WTC11 (cell line): ENCODE results near the gene PCDHGB4. TPM values are rescaled to one million over a fixed set of nuclear protein-coding genes. Genes with fewer than 3 reads are reported as not detected.
"Not testable (repeated sequence)": the region's sequence is repeated elsewhere in the genome, so short reads cannot be mapped to it uniquely, and the experiment has no call there.

Source experiments
- ATAC-seq: fragments of 200-7000 bp; cut with Tn5 transposase; 2 replicates; pipeline ENCODE4 v1.10.0; 2021; ENCODE audit warnings: mild to moderate bottlenecking, moderate library complexity
- CTCF ChIA-PET: fragments of 300-600 bp; sonication (Branson Sonifier 250); formaldehyde crosslinking; loops from one replicate; lab custom pipeline; 2021; ENCODE audit warnings: antibody characterized with exemption; lab: Charles Lee
- POLR2A ChIA-PET: fragments of 350-600 bp; sonication (Branson Sonifier 250); formaldehyde crosslinking; loops from one replicate; lab custom pipeline; 2021; ENCODE audit warnings: antibody characterized with exemption; lab: Charles Lee
- DNase-seq: peaks from one replicate; pipeline ENCODE4 v3.0.0; 2021; ENCODE audit warnings: low spot score
- H3K27ac Mint-ChIP-seq: 2 replicates; pipeline ENCODE4 v1.8.0; 2021; ENCODE audit warnings: mixed read lengths
- H3K27me3 Mint-ChIP-seq: 2 replicates; pipeline ENCODE4 v1.8.0; 2021; ENCODE audit warnings: low read depth, mild to moderate bottlenecking, moderate library complexity, mixed read lengths
- H3K36me3 Mint-ChIP-seq: 2 replicates; pipeline ENCODE4 v1.8.0; 2021; ENCODE audit warnings: mixed read lengths
- H3K4me1 Mint-ChIP-seq: 2 replicates; pipeline ENCODE4 v1.8.0; 2022; ENCODE audit warnings: mixed read lengths
- H3K4me3 Mint-ChIP-seq: 2 replicates; pipeline ENCODE4 v1.8.0; 2021; ENCODE audit warnings: mild to moderate bottlenecking, moderate library complexity, mixed read lengths
- H3K9me3 Mint-ChIP-seq: 2 replicates; pipeline ENCODE4 v1.8.0; 2021; ENCODE audit warnings: mixed read lengths
- ATF3 ChIP-seq: sonication (generic); formaldehyde crosslinking; conservative IDR thresholded peaks from 2 replicates; pipeline ENCODE4 v1.8.1; 2022; ENCODE audit warnings: mild to moderate bottlenecking, missing genetic modification reagents
- CTCF ChIP-seq: fragments of 200-600 bp; IDR thresholded peaks from 2 replicates; pipeline ENCODE4 v1.8.0; 2022; ENCODE audit warnings: antibody characterized with exemption
- ESRRA ChIP-seq: sonication (generic); formaldehyde crosslinking; IDR thresholded peaks from 2 replicates; pipeline ENCODE4 v1.8.1; 2022; ENCODE audit warnings: mild to moderate bottlenecking, missing genetic modification reagents, borderline replicate concordance
- FOXJ3 ChIP-seq: sonication (generic); formaldehyde crosslinking; IDR thresholded peaks from 2 replicates; pipeline ENCODE4 v1.9.0; 2021; ENCODE audit warnings: missing genetic modification reagents, mild to moderate bottlenecking, borderline replicate concordance
- GRHL2 ChIP-seq: fragments of 250-450 bp; sonication (Bioruptor Pico); IDR thresholded peaks from 2 replicates; pipeline ENCODE4 v1.8.0; 2022; ENCODE audit warnings: mild to moderate bottlenecking, moderate library complexity; ENCODE audit not compliant: insufficient replicate concordance, severe bottlenecking
- IRF1 ChIP-seq: sonication (generic); formaldehyde crosslinking; IDR thresholded peaks from 2 replicates; pipeline ENCODE4 v1.8.0; 2023; ENCODE audit warnings: missing genetic modification reagents
- IRF2 ChIP-seq: sonication (generic); formaldehyde crosslinking; IDR thresholded peaks from 2 replicates; pipeline ENCODE4 v1.8.0; 2022; ENCODE audit warnings: low read depth, missing genetic modification reagents, borderline replicate concordance
- KAT7 ChIP-seq: sonication (generic); formaldehyde crosslinking; IDR thresholded peaks from 2 replicates; pipeline ENCODE4 v1.8.1; 2023; ENCODE audit warnings: missing genetic modification reagents, mild to moderate bottlenecking, borderline replicate concordance
- PRDM15 ChIP-seq: sonication (generic); formaldehyde crosslinking; IDR thresholded peaks from 2 replicates; pipeline ENCODE4 v1.8.0; 2022; ENCODE audit warnings: missing genetic modification reagents
- PREB ChIP-seq: sonication (generic); formaldehyde crosslinking; IDR thresholded peaks from 2 replicates; pipeline ENCODE4 v1.8.1; 2022; ENCODE audit warnings: mild to moderate bottlenecking, missing genetic modification reagents, moderate library complexity, borderline replicate concordance
- RORB ChIP-seq: fragments of 250-450 bp; sonication (Bioruptor Pico); IDR thresholded peaks from 2 replicates; pipeline ENCODE4 v1.9.0; 2021; ENCODE audit warnings: mild to moderate bottlenecking
- STAT6 ChIP-seq: sonication (generic); formaldehyde crosslinking; conservative IDR thresholded peaks from 2 replicates; pipeline ENCODE4 v1.8.1; 2023; ENCODE audit warnings: mild to moderate bottlenecking, low read depth, missing genetic modification reagents, moderate library complexity
- USF1 ChIP-seq: sonication (generic); formaldehyde crosslinking; IDR thresholded peaks from 2 replicates; pipeline ENCODE4 v1.8.0; 2022; ENCODE audit warnings: mild to moderate bottlenecking, missing genetic modification reagents
- ZNF121 ChIP-seq: sonication (generic); formaldehyde crosslinking; IDR thresholded peaks from 2 replicates; pipeline ENCODE4 v1.8.0; 2023; ENCODE audit warnings: missing genetic modification reagents
- ZNF219 ChIP-seq: sonication (generic); formaldehyde crosslinking; IDR thresholded peaks from 2 replicates; pipeline ENCODE4 v1.8.0; 2023; ENCODE audit warnings: missing genetic modification reagents, mild to moderate bottlenecking, borderline replicate concordance
- ZNF423 ChIP-seq: fragments of 250-450 bp; sonication (Bioruptor Pico); IDR thresholded peaks from 2 replicates; pipeline ENCODE4 v2.1.2; 2022; ENCODE audit warnings: mild to moderate bottlenecking, moderate library complexity
- ZNF671 ChIP-seq: fragments of 250-450 bp; sonication (Bioruptor Pico); IDR thresholded peaks from 2 replicates; pipeline ENCODE4 v1.8.0; 2021; ENCODE audit warnings: mild to moderate bottlenecking
- total RNA-seq: library from RNA; stranded (reverse); gene quantifications from 3 replicates; pipeline ENCODE4 v1.2.3, GENCODE V29; 2021

The PCDHGB4 gene
- total RNA-seq, 1 experiment from 2014 or later: 9.1 TPM

GRCh38 chr5:141374627-141375026, 12.9 kb upstream of the PCDHGB4 start:
- Mint-ChIP-seq H3K27ac (no peak overlapping the region), H3K4me1 (peaks cover 5% of the 10 kb centered on the region), H3K4me3 (no peak overlapping the region)
- no peak for ATAC-seq
- POLR2A ChIA-PET: no interaction called here
- TF ChIP-seq ZNF671 (CRISPR knock-in tag): no peak
- no peak for TF ChIP-seq GRHL2 (CRISPR knock-in tag)
- no peak for TF ChIP-seq ESRRA
- TF ChIP-seq ZNF121 (CRISPR knock-in tag): no peak
- TF ChIP-seq STAT6: no peak
- TF ChIP-seq FOXJ3 (CRISPR knock-in tag): no peak
- no peak for TF ChIP-seq PREB (CRISPR knock-in tag)
- no peak for TF ChIP-seq IRF1 (CRISPR knock-in tag)
- TF ChIP-seq, all 79 proteins: peak for 0
- CTCF ChIA-PET: interaction anchor here (0.8 to 2.6 kb wide), 15 partner anchors 10 to 193 kb away, joined by 3 to 19 read pairs (median 5); partner anchors contain the start of genes PCDHB14, PCDHGA10, PCDHGA2 and PCDHGA3
- H3K36me3 Mint-ChIP-seq: peaks cover 60% of the 10 kb centered on the region
- DNase-seq: no peak
- peaks cover 59% of the 10 kb centered on the region for H3K9me3 Mint-ChIP-seq
- peaks cover 9% of the 10 kb centered on the region for H3K27me3 Mint-ChIP-seq

GRCh38 chr5:141375444-141376155, 11.9 kb upstream of the PCDHGB4 start:
- Mint-ChIP-seq H3K36me3 (peaks cover 54% of the 10 kb centered on the region), H3K9me3 (peaks cover 53% of the 10 kb centered on the region)
- H3K4me1 Mint-ChIP-seq, DNase-seq, H3K4me3 Mint-ChIP-seq, H3K27ac Mint-ChIP-seq, H3K27me3 Mint-ChIP-seq, POLR2A ChIA-PET: not testable (repeated sequence)
- peak; percentile 41 for ATAC-seq
- 0 out of 2 replicates have a peak, but pooled peaks have one; percentile 21 for TF ChIP-seq CTCF
- CTCF ChIA-PET: interaction anchor here (0.6 to 2.6 kb wide), 6 partner anchors 12 to 188 kb away, joined by 3 to 19 read pairs (median 6); partner anchors contain the start of genes PCDHGA10 and PCDHGB4

- DNase-seq (no peak), ATAC-seq (no peak)
- Mint-ChIP-seq H3K36me3 (peaks cover 30% of the 10 kb centered on the region), H3K4me1 (no peaks in the 10 kb centered on the region), H3K9me3 (peaks cover 42% of the 10 kb centered on the region), H3K27ac (peak within 1 kb of the TSS; percentile 74; the same call in 1 of the 2 replicates), H3K27me3 (peaks cover 18% of the 10 kb centered on the region), H3K4me3 (peak within 1 kb of the TSS; percentile 84)
- CTCF ChIA-PET: interaction anchor here (0.6 to 1.9 kb wide), 12 partner anchors 12 to 247 kb away, joined by 3 to 5 read pairs (median 4); partner anchors contain the start of genes PCDHB14, PCDHB15, PCDHB5 and PCDHGA10
- POLR2A ChIA-PET: no interaction called here
- TF ChIP-seq ATF3 (CRISPR knock-in tag) (no peak), IRF2 (CRISPR knock-in tag) (no peak), ZNF423 (CRISPR knock-in tag) (no peak), KAT7 (CRISPR knock-in tag) (no peak), PRDM15 (CRISPR knock-in tag) (no peak), RORB (CRISPR knock-in tag) (no peak), USF1 (no peak), ZNF219 (CRISPR knock-in tag) (no peak)
Measured at GRCh38 chr5:141382469-141383294, 4.8 kb upstream of the PCDHGB4 start, which contains the start of gene PCDHGA7. Gene PCDHGA7, plus strand, starts transcription at chr5:141382742. Its CDS starts 158 bp downstream, at chr5:141382900.
